ENCODE measurements around the gene DLEU7. TPM values are rescaled to one million over a fixed set of nuclear protein-coding genes. Genes with fewer than 3 reads are reported as not detected.

The DLEU7 gene
- total RNA-seq, 1 experiment from 2014 or later: 1.5 TPM

GRCh38 chr13:50798923-50799322 lies 44.6 kb downstream of the DLEU7 start:
- Mint-ChIP-seq H3K27ac (no peak overlapping the region), H3K4me3 (no peak overlapping the region), H3K27me3 (ENCODE audit: low read depth) (no peaks in the 10 kb centered on the region), H3K4me1 (peaks cover 10 to 15% of the 10 kb centered on the region in 2 experiments), H3K36me3 (ENCODE audit: insufficient read depth in 1 of 3, low read depth in 3 of 3) (peaks cover 0 to under 1% (median 0%) of the 10 kb centered on the region in 3 experiments; a peak in 1 of 7 replicates), H3K9me3 (no peaks in the 10 kb centered on the region)
- no peak overlapping the region for H4K8ac ChIP-seq (replicated peaks; ENCODE audit: insufficient read length, low read depth, low read length)
- no peak overlapping the region for H3T11ph ChIP-seq (ENCODE audit: low read length)
- no peak overlapping the region for H4K5ac ChIP-seq (ENCODE audit: insufficient read length, low read depth, low read length)
- no peaks in the 10 kb centered on the region for H3K79me1 ChIP-seq (ENCODE audit: insufficient read depth, low read depth, low read length, poor library complexity, severe bottlenecking)
- H2BK120ac ChIP-seq (ENCODE audit: low read depth, low read length, poor library complexity, severe bottlenecking): no peak overlapping the region
- no peak overlapping the region for H2BK5ac ChIP-seq (ENCODE audit: insufficient read length, low read length)
- H3K23ac ChIP-seq (ENCODE audit: insufficient read length, low read depth, low read length): no peak overlapping the region
- TF ChIP-seq CTCF (conservative IDR thresholded peaks at IDR 0.05): no peak
- H2AK5ac ChIP-seq (ENCODE audit: insufficient read length, low read length): no peak overlapping the region
- H3K56ac ChIP-seq (ENCODE audit: insufficient read length, low read depth, low read length): no peak overlapping the region
- no peak overlapping the region for H4K91ac ChIP-seq (ENCODE audit: insufficient read length, low read depth, low read length)
- no peaks in the 10 kb centered on the region for H3K9me3 ChIP-seq (ENCODE audit: control insufficient read depth, low read depth, low read length)
- no peak overlapping the region for H2AFZ ChIP-seq (ENCODE audit: low read length)
- no peak overlapping the region for H2BK20ac ChIP-seq (ENCODE audit: low read depth, low read length, poor library complexity, severe bottlenecking)
- H3K79me2 ChIP-seq (ENCODE audit: insufficient read depth, low read length): no peaks in the 10 kb centered on the region
- DNase-seq: no peak
- H3K4me1 ChIP-seq (ENCODE audit: insufficient read depth, low read length): no peaks in the 10 kb centered on the region
- H3K14ac ChIP-seq (ENCODE audit: insufficient read depth, low read length): no peak overlapping the region
- no peak overlapping the region for H3K4me2 ChIP-seq (ENCODE audit: insufficient read depth, insufficient read length, low read length)
- no peaks in the 10 kb centered on the region for H3K27me3 ChIP-seq (ENCODE audit: insufficient read depth, low read length)
- no peak overlapping the region for H3K9ac ChIP-seq (ENCODE audit: extremely low read depth, insufficient read length, low read length)
- no peak overlapping the region for H3K27ac ChIP-seq (ENCODE audit: insufficient read length, low read depth, low read length)
- no peaks in the 10 kb centered on the region for H3K23me2 ChIP-seq (ENCODE audit: insufficient read length, low read depth, low read length, poor library complexity, severe bottlenecking)
- H4K20me1 ChIP-seq (ENCODE audit: control insufficient read depth, insufficient read depth, insufficient read length): no peaks in the 10 kb centered on the region
- no peak overlapping the region for H3K4ac ChIP-seq (ENCODE audit: low read depth, low read length)
- no CpG with 5 or more reads among the region's 2 CpGs for WGBS (ENCODE audit: extremely low coverage, insufficient read length, low lambda C conversion rate)
- no peak overlapping the region for H2BK12ac ChIP-seq (ENCODE audit: insufficient read length, low read depth, low read length)
- H3K18ac ChIP-seq (ENCODE audit: insufficient read length, low read depth, low read length): no peak overlapping the region
- H2BK15ac ChIP-seq (ENCODE audit: low read depth, low read length): no peak overlapping the region

All from H9 (cell line).